HT1080 (cell line): ENCODE results near the gene NCOR2. TPM values are rescaled to one million over a fixed set of nuclear protein-coding genes. Genes with fewer than 3 reads are reported as not detected.

Source experiments
- DNase-seq: peaks from one replicate; pipeline ENCODE4 v3.0.0-alpha.2; 2015; ENCODE audit warnings: low read depth
- total RNA-seq: library from RNA; depleted of rRNA; stranded (reverse); fragments of >200 nt; shearing (Covaris generic); gene quantifications from 2 replicates; pipeline ENCODE4 v1.2.3, GENCODE V29; 2014

The NCOR2 gene
- total RNA-seq, 1 experiment from 2014 or later, result 57.4 TPM

- no peak for DNase-seq
Measured at GRCh38 chr12:124562018-124562795, 5.2 kb downstream of the NCOR2 start.

DNA sequence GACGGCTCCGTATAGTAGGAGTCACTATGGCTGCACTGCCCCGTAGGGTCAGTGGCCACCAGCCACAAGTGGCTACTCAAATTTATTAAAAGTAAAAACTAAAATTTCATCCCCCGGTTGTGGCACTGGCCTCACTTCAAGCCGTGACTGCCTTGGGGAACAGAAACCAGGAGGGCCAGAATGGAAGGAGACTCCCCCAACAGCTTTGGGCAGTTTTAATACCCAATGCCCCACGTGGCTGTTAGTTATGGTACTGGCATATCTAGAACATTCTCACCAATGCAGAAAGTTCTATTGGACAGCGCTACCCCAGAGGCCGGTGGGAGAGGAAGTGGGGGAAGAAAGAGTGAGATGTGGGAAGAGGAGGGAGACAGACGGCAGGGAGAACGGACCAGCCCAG, 6.2 kb downstream of the NCOR2 start:
- DNase-seq, result no peak

DNA sequence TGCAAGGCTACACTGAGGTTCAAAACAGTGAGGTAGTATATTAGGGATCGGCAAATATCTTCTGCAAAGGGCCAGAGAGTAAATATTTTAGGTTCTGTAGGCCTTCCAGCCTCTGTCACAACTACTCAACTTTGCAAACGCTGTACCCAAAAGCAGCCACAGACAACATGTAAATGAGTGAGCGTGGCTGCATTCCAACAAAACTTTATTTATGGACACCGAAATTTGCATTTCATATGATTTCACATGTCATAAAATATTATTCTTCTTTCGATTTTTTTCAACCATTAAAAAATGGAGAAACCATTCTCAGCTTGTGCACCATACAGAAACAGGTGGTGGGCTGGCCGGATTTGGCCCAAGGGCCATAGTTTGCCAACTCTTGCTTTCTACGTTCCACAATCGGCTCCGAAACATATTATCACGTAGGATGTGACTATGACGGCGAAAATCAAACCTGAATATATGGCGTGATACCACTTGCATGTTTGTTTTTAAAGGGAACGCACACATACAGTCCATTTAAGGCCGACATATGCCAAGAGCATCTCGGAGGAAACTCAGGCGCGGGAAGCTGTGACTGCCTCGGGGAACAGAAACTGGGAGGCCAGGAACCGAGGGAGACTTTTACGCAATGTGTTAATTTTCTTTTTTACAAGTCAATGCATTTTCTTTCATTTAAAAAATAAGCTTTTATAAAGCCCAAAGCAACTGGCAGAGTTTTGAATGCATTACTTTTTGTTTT, 7.1 kb downstream of the NCOR2 start:
- no peak for DNase-seq

DNA sequence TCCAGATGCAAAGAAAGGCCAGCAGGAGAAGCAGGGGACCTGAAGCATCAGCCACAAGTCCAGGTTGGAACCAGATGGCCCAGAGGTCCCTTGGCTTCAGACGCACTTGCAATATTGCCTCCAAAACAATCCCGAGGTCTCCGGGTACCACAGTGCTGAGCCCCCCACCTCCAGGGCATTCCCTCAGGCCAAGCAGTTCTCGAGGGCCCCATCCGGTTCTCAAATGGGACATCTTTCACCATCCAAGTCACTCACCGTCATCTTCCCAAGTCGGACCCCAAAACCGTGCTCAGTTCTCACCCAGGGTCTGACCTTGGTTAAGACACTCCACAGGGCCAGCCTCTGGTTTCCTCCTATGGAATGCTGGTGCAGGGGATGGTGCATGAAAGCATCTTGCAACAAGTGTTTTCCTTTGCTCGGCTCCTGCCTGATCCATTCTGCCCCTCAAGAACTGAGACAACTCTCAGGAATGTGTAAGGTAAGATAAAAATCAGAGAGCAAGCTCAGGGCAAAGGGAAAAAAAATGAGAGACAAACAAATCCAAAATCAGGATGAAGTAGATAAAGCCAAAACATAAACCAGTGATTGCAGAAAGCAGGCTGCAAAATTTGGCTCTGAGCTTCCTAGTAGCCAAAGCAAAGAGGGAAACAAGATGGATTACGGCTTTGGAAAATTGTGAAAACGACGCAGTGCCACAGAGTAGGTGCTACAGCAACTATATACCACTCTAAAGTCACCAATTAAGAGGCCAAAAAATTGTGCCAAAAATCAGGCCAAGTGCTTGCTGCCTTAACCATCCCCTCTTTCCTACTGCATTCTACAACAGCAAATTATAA, 8.0 kb downstream of the NCOR2 start:
- DNase-seq, result no peak

DNA sequence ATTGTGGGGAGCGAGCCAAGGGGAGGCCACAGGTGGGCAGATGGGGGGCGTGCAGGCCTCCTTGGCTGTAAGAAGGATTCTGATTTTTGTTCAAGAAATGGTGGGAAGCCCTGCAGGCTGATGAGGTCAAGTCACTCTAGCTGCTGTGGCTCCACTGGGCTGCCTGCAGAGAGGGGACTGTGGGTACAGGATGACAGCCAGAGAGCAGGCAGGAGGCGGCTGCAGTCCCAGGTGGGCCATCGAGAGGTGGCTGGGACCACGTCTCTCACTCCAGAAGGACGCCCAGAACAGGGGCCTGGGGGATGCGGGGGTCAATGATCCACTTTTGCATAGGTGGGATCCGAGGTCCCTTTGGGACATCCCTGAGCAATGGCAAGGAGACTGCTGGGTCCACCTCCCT, 9.1 kb downstream of the NCOR2 start:
- DNase-seq, result no peak

DNA sequence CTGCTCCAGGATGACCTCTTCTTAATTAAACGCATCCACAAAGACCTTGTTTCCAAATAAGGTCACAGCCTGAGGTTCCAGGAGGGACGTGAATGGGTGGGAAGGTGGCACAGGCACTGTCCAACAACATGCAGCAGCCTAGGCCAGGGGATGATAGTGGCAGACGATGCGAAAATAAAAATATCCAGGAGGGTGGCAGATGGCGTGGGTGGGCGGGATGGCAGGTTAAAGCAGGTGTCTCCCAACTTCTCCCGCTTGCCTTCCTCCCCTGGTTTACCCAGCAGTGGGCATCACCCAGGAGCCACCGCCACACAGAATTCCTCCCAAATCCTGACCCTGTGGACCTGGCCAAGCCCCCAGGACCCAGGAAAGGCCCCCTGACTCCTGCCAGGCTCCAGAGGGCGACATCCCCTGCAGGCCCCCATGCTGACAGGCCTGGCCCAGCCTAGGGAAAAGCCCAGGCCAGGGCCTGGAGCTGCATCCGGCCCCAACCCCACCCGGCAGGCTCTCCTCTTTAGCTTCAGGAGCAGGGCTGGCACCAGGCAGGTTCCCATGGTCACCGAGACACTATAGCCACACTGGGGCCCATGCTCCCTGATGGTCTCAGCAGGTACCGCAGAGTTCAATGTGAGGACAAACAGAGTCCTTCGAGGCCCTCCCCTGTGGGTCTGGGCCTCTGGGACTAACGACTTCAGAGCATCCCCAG, 9.7 kb downstream of the NCOR2 start:
- DNase-seq, result no peak

GRCh38 chr12:124556896-124557501, 10.4 kb downstream of the NCOR2 start:
- DNase-seq, result no peak

- DNase-seq, result no peak
Measured at GRCh38 chr12:124556074-124556466, 11.3 kb downstream of the NCOR2 start.

DNA sequence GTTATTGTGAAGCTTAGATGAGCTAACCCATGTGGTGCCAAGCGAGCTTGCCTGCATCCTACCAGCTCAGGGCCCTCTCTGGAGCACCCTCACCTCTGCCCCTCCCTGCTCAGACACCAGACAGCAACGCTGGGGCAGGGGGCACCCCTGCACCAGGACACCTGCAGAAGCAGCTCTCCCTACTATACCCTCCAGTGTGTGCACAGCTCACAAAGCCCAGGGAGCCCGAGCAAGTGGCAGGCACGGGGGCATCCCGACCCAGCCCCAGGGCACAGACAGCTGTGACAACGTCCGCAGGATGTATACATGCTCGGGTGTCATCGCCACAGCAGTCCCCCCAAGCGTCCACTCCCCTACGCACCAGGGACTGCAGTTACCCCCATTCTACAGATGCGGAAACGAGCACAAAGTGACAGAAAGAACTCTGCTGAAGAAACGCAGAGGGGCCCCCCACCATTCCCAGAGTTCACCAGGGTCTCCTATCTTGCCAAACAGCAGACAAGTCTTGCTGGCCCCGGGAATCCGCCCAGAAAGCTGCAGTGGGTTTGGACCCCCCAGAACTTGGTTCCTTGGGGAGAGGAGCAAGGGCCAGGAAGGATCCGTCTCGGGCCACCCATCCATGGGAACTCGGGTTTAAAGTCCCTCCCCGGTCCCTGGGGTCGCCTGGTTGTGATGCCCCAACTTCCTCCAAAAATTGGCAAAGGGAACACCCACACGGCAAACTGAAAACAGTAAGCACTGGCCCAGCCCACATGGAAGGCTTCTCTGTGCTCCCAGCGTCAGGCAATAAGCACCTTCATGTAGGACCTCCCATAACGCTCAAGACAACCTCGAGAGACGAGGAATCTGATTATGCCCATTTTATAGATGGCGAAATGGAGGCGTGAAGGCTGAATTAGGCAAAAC, 12.0 kb downstream of the NCOR2 start:
- DNase-seq, result no peak

DNA sequence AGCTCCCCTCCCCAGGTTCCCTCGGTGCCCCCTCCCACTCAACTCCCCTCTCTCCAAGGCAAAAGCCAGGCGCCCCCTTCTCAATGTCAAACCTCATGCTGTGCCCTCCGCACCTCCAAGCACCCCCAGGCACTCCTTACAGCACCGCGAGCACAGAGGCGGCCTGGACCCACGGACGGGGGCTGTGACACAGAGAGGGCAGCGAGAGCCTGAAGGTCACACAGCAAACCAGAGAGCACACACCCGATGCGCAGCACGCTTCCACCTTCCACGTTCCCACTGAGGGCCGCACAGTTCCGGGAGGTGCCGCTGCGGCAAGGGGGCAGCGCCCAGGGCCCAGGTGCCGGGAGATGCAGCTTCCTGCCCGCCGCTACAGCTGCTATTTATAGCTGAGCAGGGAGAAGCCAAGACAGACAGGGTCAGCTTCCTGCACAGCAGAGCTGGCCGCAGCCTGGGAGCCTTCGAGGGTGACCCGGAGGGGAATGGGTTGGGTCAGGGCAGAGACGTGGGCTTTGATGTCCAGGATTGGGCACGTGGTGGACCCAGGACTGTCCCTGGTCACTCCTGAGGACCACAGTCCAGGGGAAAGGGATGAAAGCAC, 12.9 kb downstream of the NCOR2 start:
- no peak for DNase-seq

DNA sequence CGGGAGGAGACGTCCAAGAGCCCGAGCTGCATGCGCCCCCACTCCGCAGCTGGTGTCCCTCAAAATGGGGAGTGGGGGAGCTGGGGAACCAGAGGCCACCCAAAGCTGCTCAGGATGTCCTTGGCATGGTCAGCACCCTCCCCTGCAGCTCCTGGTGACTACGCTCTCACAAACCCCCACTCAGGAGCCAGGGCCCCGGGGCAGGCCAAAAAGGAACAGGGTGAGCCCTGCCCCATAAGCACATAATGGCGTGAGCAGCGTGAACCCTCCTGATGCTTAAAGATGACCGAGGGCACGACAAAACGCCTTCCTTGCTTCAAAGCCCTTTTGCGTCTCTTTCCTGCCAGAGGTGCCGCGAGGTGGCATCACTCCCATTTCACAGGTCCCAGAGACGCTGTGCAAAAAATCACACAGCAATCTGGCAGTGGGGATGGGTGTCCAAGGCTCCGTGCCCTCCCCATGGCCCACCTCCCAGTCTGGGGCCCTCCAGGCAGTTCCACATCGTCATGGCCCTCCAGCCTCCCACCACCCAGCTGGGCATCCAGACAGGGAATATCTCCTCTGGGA, 13.5 kb downstream of the NCOR2 start:
- DNase-seq, result no peak

DNA sequence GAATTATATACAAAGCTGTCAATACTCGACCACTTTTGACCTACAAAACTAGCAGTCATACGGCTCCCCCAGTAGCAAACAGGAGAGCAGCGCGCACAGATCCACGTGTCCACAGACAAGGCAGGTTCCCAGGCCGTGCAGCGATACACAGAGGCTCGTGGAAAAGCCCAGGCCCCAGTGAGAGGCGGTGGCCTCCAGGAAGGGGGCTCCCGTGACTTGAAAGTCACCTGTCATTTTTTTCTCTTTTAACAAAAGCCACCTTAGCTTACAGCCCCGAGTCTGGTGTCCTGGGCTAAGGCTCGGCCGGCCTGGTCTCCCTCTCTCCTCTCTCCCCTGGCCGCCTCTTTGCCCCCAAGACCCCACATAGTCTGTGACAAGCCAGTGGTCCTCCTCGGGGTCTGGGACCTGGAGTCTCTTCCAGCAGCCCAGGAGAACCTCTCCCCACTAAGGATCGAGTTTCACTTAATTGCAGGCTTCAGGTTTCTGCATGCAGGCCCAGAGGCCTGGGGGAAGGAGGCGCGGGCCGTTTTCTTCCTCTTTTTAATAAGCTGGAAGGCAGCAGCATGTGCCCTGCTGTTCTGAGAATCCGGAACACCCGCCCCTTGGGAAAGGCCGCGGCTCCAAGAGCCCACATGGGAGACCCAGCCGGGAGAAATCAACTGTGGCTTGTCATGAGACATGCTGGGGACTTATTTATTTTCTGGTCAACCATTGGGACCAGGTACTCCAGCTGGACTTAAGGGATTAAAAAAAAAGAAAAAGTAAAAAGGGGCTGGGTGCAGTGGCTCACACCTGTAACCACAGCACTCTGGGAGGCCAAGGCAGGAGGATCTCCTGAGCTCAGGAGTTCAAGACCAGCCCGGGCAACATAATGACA, 15.9 kb downstream of the NCOR2 start:
- no peak for DNase-seq

- no peak for DNase-seq
Measured at GRCh38 chr12:124550123-124551089, 17.0 kb downstream of the NCOR2 start.

DNA sequence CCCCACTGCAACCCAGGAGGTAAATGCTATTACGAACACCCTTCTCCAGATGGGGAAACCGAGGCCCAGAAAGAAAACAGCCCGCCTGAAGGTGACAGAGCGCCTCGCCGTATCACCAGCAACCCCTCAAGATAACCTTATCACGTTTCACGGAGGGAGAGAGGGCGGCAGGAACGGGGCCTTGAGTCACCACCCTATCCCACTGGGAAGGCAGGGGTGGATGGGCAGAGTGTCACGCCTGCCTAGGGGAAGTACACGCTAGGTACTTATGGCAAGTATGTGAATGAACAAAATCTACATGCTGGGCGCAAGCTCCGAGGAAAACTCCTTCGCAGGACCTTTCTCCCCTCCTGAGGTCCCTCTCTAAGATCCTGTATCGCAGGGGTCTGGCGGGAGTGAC, 17.8 kb downstream of the NCOR2 start:
- DNase-seq, result no peak

- no peak for DNase-seq
Measured at GRCh38 chr12:124548854-124549378, 18.5 kb downstream of the NCOR2 start.

DNA sequence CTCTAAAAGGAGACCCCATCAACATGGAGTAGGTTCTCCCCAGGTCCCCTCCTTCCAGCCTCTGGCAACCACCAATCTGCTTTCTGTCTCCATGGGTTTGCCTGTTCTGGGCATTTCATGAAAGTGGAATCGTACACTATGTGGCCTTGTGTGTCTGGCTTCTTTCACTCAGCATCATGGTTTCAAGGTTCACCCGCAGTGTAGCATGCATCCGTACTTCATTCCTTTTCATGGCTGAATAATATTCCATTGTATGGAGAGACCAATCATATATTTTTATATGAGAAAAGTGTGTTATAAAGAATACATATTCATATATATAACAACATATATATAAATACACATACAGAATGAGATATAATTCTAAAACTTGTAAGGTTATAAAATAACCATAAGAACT, 19.8 kb downstream of the NCOR2 start:
- DNase-seq, result no peak
